UCSD-AML1 (cell line): ENCODE results near the gene ZNF860.
A peak's percentile ranks its signal among the peaks of the same experiment; 100 is the strongest.

Experiments used
- DNase-seq: peaks from one replicate; lab custom pipeline; 2025; ENCODE audit not compliant: unreplicated experiment; lab: John Stamatoyannopoulos, UW

The ZNF860 gene

GRCh38 chr3:31981206-31982181 is at the start of gene ZNF860, which contains the start of gene OSBPL10:
ZNF860 (plus strand) TSS chr3:31981750; CDS start chr3:31989080, 7,330 bp downstream.
OSBPL10 (minus strand) TSS chr3:31981262; CDS start chr3:31981179, 83 bp downstream.
- DNase-seq = peak; percentile 22

- DNase-seq = no peak
These were observed 48.6 kb upstream of the ZNF860 start for GRCh38 chr3:31932990-31933389.

GRCh38 chr3:31934018-31934417 is 47.5 kb upstream of the ZNF860 start:
- no peak for DNase-seq

GRCh38 chr3:31934866-31935265 is 46.7 kb upstream of the ZNF860 start:
- no peak for DNase-seq

GRCh38 chr3:31936420-31937060 is 45.0 kb upstream of the ZNF860 start:
- DNase-seq = no peak

- DNase-seq = no peak
These were observed 44.3 kb upstream of the ZNF860 start for GRCh38 chr3:31937225-31937624.

GRCh38 chr3:31942446-31942845 is 39.1 kb upstream of the ZNF860 start:
- DNase-seq = no peak

GRCh38 chr3:31943041-31943440 is 38.5 kb upstream of the ZNF860 start:
- DNase-seq = no peak

GRCh38 chr3:31945738-31946052 is 35.9 kb upstream of the ZNF860 start:
- no peak for DNase-seq

- no peak for DNase-seq
These were observed 35.0 kb upstream of the ZNF860 start for GRCh38 chr3:31946484-31947081.

GRCh38 chr3:31947162-31947561 is 34.4 kb upstream of the ZNF860 start:
- no peak for DNase-seq

GRCh38 chr3:31947671-31948091 is 33.9 kb upstream of the ZNF860 start:
- no peak for DNase-seq

- no peak for DNase-seq
These were observed 33.3 kb upstream of the ZNF860 start for GRCh38 chr3:31948280-31948679.

GRCh38 chr3:31952205-31952604 is 29.3 kb upstream of the ZNF860 start:
- no peak for DNase-seq

- no peak for DNase-seq
These were observed 28.5 kb upstream of the ZNF860 start for GRCh38 chr3:31953091-31953490.

- DNase-seq = no peak
These were observed 27.9 kb upstream of the ZNF860 start for GRCh38 chr3:31953636-31954035.

- no peak for DNase-seq
These were observed 26.0 kb upstream of the ZNF860 start for GRCh38 chr3:31955581-31955980.

- DNase-seq = no peak
These were observed 24.4 kb upstream of the ZNF860 start for GRCh38 chr3:31957106-31957505.

- no peak for DNase-seq
These were observed 22.8 kb upstream of the ZNF860 start for GRCh38 chr3:31958701-31959152.

GRCh38 chr3:31959251-31959650 is 22.3 kb upstream of the ZNF860 start:
- DNase-seq = no peak

GRCh38 chr3:31959951-31960792 is 21.4 kb upstream of the ZNF860 start:
- DNase-seq = no peak
